ENCODE measurements around the gene DGKK. TPM values are rescaled to one million over a fixed set of nuclear protein-coding genes. Genes with fewer than 3 reads are reported as not detected.
"Not testable (repeated sequence)": the region's sequence is repeated elsewhere in the genome, so short reads cannot be mapped to it uniquely, and the experiment has no call there.

The DGKK gene
- total RNA-seq, 1 donor from 2014 or later: not detected

- ATAC-seq (no peak), DNase-seq (ENCODE audit: missing footprints) (no peak)
- intact Hi-C loops (cut with DNase I): no loop called here
These were observed 37.8 kb downstream of the DGKK start for GRCh38 chrX:50432829-50433289.

GRCh38 chrX:50431623-50432022, 39.0 kb downstream of the DGKK start:
- DNase-seq (ENCODE audit: missing footprints) (no peak), ATAC-seq (no peak)
- intact Hi-C loops (cut with DNase I): no loop called here

GRCh38 chrX:50430917-50431575, 39.6 kb downstream of the DGKK start:
- ATAC-seq (no peak), DNase-seq (ENCODE audit: missing footprints) (no peak)
- intact Hi-C loops (cut with DNase I): no loop called here

GRCh38 chrX:50428174-50428573, 42.5 kb downstream of the DGKK start:
- intact Hi-C loops (cut with DNase I): no loop called here
- no peak for DNase-seq (ENCODE audit: missing footprints)
- ATAC-seq: no peak

GRCh38 chrX:50407976-50408375, 62.6 kb downstream of the DGKK start:
- intact Hi-C loops (cut with DNase I): no loop called here
- no peak for DNase-seq (ENCODE audit: missing footprints)
- ATAC-seq: no peak

- no peak for ATAC-seq
- DNase-seq (ENCODE audit: missing footprints): no peak
- intact Hi-C loops (cut with DNase I): no loop called here
These were observed 66.7 kb downstream of the DGKK start for GRCh38 chrX:50403903-50404302.

- intact Hi-C loops (cut with DNase I): no loop called here
- no peak for DNase-seq (ENCODE audit: missing footprints)
- ATAC-seq: no peak
These were observed 67.7 kb downstream of the DGKK start for GRCh38 chrX:50402886-50403285.

GRCh38 chrX:50393902-50394301, 76.7 kb downstream of the DGKK start:
- DNase-seq (ENCODE audit: missing footprints) (no peak), ATAC-seq (no peak)
- intact Hi-C loops (cut with DNase I): no loop called here

GRCh38 chrX:50386520-50386919, 84.1 kb downstream of the DGKK start:
- DNase-seq (ENCODE audit: missing footprints): no peak
- ATAC-seq: no peak
- intact Hi-C loops (cut with DNase I): no loop called here

- no peak for DNase-seq (ENCODE audit: missing footprints)
- intact Hi-C loops (cut with DNase I): no loop called here
- ATAC-seq: no peak
These were observed 88.8 kb downstream of the DGKK start for GRCh38 chrX:50381729-50382415.

GRCh38 chrX:50375481-50376267, 95.0 kb downstream of the DGKK start:
- DNase-seq (ENCODE audit: missing footprints) (no peak), ATAC-seq (no peak)
- intact Hi-C loops (cut with DNase I): no loop called here

GRCh38 chrX:50372966-50373365, 97.7 kb downstream of the DGKK start:
- DNase-seq (ENCODE audit: missing footprints) (no peak), ATAC-seq (no peak)
- intact Hi-C loops (cut with DNase I): no loop called here

GRCh38 chrX:50343917-50344316, 126.7 kb downstream of the DGKK start:
- no peak for ATAC-seq
- intact Hi-C loops (cut with DNase I): no loop called here
- no peak for DNase-seq (ENCODE audit: missing footprints)

- DNase-seq (ENCODE audit: missing footprints) (no peak), ATAC-seq (no peak)
- intact Hi-C loops (cut with DNase I): no loop called here
These were observed 137.3 kb downstream of the DGKK start for GRCh38 chrX:50333308-50333707.

GRCh38 chrX:50332668-50333067, 138.0 kb downstream of the DGKK start:
- intact Hi-C loops (cut with DNase I); ATAC-seq; DNase-seq (ENCODE audit: missing footprints): not testable (repeated sequence)

GRCh38 chrX:50327235-50327634, 143.4 kb downstream of the DGKK start:
- intact Hi-C loops (cut with DNase I): no loop called here
- ATAC-seq: no peak
- DNase-seq (ENCODE audit: missing footprints): no peak

Data from Right ventricle myocardium inferior (tissue), 1 donor.